KOPT-K1 (cell line): Measurements from ENCODE around the gene FAM171A1.

Experiments
- H3K27ac ChIP-seq: fragments of 200-600 bp; sonication (generic); 2 replicates; pipeline ENCODE4 v1.5.1; 2016; ENCODE audit warnings: antibody characterized with exemption, mild to moderate bottlenecking, low read depth, low read length; ENCODE audit not compliant: poor library complexity, severe bottlenecking
- H3K36me3 ChIP-seq: fragments of 200-600 bp; sonication (generic); 2 replicates; pipeline ENCODE4 v1.5.1; 2017; ENCODE audit warnings: antibody characterized with exemption, mild to moderate bottlenecking, low read length, moderate library complexity; ENCODE audit not compliant: insufficient read depth
- H3K9me3 ChIP-seq: fragments of 200-600 bp; sonication (generic); 2 replicates; pipeline ENCODE4 v1.5.1; 2017; ENCODE audit warnings: antibody characterized with exemption, low read length, mild to moderate bottlenecking; ENCODE audit not compliant: insufficient read depth, poor library complexity, severe bottlenecking

FAM171A1 gene

GRCh38 chr10:15363031-15363430, 8.1 kb downstream of the FAM171A1 start:
- no peaks in the 10 kb centered on the region for H3K9me3 ChIP-seq
- no peak overlapping the region for H3K27ac ChIP-seq
- H3K36me3 ChIP-seq, result no peaks in the 10 kb centered on the region

- Histone ChIP-seq H3K27ac (no peak overlapping the region), H3K9me3 (no peaks in the 10 kb centered on the region), H3K36me3 (no peaks in the 10 kb centered on the region)
Measured at GRCh38 chr10:15361131-15361530, 10.0 kb downstream of the FAM171A1 start.

- Histone ChIP-seq H3K27ac (no peak overlapping the region), H3K36me3 (no peaks in the 10 kb centered on the region), H3K9me3 (no peaks in the 10 kb centered on the region)
Measured at GRCh38 chr10:15360566-15360965, 10.5 kb downstream of the FAM171A1 start.

GRCh38 chr10:15353471-15354017, 17.5 kb downstream of the FAM171A1 start:
- H3K27ac ChIP-seq, result no peak overlapping the region
- no peaks in the 10 kb centered on the region for H3K36me3 ChIP-seq

GRCh38 chr10:15352836-15353235, 18.3 kb downstream of the FAM171A1 start:
- no peaks in the 10 kb centered on the region for H3K9me3 ChIP-seq
- H3K27ac ChIP-seq, result no peak overlapping the region
- no peaks in the 10 kb centered on the region for H3K36me3 ChIP-seq

More at GRCh38 chr10:15353471-15354017, 17.5 kb downstream of the FAM171A1 start:
- H3K9me3 ChIP-seq, result no peaks in the 10 kb centered on the region

- no peak overlapping the region for H3K27ac ChIP-seq
- no peaks in the 10 kb centered on the region for H3K36me3 ChIP-seq
Measured at GRCh38 chr10:15352201-15352600, 18.9 kb downstream of the FAM171A1 start.

GRCh38 chr10:15351099-15351820, 19.8 kb downstream of the FAM171A1 start:
- Histone ChIP-seq H3K9me3 (no peaks in the 10 kb centered on the region), H3K36me3 (no peaks in the 10 kb centered on the region), H3K27ac (no peak overlapping the region)

More at GRCh38 chr10:15352201-15352600, 18.9 kb downstream of the FAM171A1 start:
- no peaks in the 10 kb centered on the region for H3K9me3 ChIP-seq

GRCh38 chr10:15349112-15349511, 22.0 kb downstream of the FAM171A1 start:
- H3K9me3 ChIP-seq, result no peaks in the 10 kb centered on the region
- no peak overlapping the region for H3K27ac ChIP-seq

GRCh38 chr10:15348579-15348978, 22.5 kb downstream of the FAM171A1 start:
- Histone ChIP-seq H3K27ac (no peak overlapping the region), H3K36me3 (no peaks in the 10 kb centered on the region), H3K9me3 (no peaks in the 10 kb centered on the region)

More at GRCh38 chr10:15349112-15349511, 22.0 kb downstream of the FAM171A1 start:
- no peaks in the 10 kb centered on the region for H3K36me3 ChIP-seq

- H3K27ac ChIP-seq, result no peak overlapping the region
- no peaks in the 10 kb centered on the region for H3K36me3 ChIP-seq
Measured at GRCh38 chr10:15347150-15347549, 23.9 kb downstream of the FAM171A1 start.

GRCh38 chr10:15346440-15347141, 24.5 kb downstream of the FAM171A1 start:
- Histone ChIP-seq H3K9me3 (no peaks in the 10 kb centered on the region), H3K27ac (no peak overlapping the region), H3K36me3 (no peaks in the 10 kb centered on the region)

More at GRCh38 chr10:15347150-15347549, 23.9 kb downstream of the FAM171A1 start:
- H3K9me3 ChIP-seq, result no peaks in the 10 kb centered on the region

- H3K36me3 ChIP-seq, result no peaks in the 10 kb centered on the region
- no peaks in the 10 kb centered on the region for H3K9me3 ChIP-seq
- H3K27ac ChIP-seq, result no peak overlapping the region
Measured at GRCh38 chr10:15345450-15345849, 25.6 kb downstream of the FAM171A1 start.

GRCh38 chr10:15344876-15345285, 26.2 kb downstream of the FAM171A1 start:
- H3K36me3 ChIP-seq, result no peaks in the 10 kb centered on the region
- no peak overlapping the region for H3K27ac ChIP-seq
- H3K9me3 ChIP-seq, result no peaks in the 10 kb centered on the region

GRCh38 chr10:15344256-15344875, 26.7 kb downstream of the FAM171A1 start:
- no peak overlapping the region for H3K27ac ChIP-seq
- H3K36me3 ChIP-seq, result no peaks in the 10 kb centered on the region
- no peaks in the 10 kb centered on the region for H3K9me3 ChIP-seq

GRCh38 chr10:15342970-15343369, 28.1 kb downstream of the FAM171A1 start:
- no peaks in the 10 kb centered on the region for H3K9me3 ChIP-seq
- no peaks in the 10 kb centered on the region for H3K36me3 ChIP-seq
- H3K27ac ChIP-seq, result no peak overlapping the region
